GM21367 (cell line): ENCODE measurements around the gene RAPGEF2.
A peak's percentile ranks its signal among the peaks of the same experiment; 100 is the strongest.
"Not testable (repeated sequence)": the region's sequence is repeated elsewhere in the genome, so short reads cannot be mapped to it uniquely, and the experiment has no call there.

Source experiments
- ATAC-seq: cut with Tn5 transposase; IDR thresholded peaks from one replicate; pipeline ENCODE4 v1.9.1; 2021; ENCODE audit not compliant: unreplicated experiment

Gene RAPGEF2

GRCh38 chr4:159097144-159097543 lies 5.7 kb upstream of the RAPGEF2 start:
- no peak for ATAC-seq

- no peak for ATAC-seq
Observed at GRCh38 chr4:159097785-159098184, 5.1 kb upstream of the RAPGEF2 start.

- no peak for ATAC-seq
Observed at GRCh38 chr4:159098482-159099127, 4.3 kb upstream of the RAPGEF2 start.

GRCh38 chr4:159101988-159102621 lies 774 bp upstream of the RAPGEF2 start:
- no peak for ATAC-seq

GRCh38 chr4:159103384-159103990 lies 608 bp downstream of the RAPGEF2 start:
- ATAC-seq: peak; percentile 25

GRCh38 chr4:159104694-159105414 lies 2.0 kb downstream of the RAPGEF2 start:
- ATAC-seq: no peak

GRCh38 chr4:159105761-159106243 lies 2.9 kb downstream of the RAPGEF2 start:
- no peak for ATAC-seq

GRCh38 chr4:159106636-159107035 lies 3.8 kb downstream of the RAPGEF2 start:
- ATAC-seq: no peak

- ATAC-seq: no peak
Observed at GRCh38 chr4:159107203-159107925, 4.5 kb downstream of the RAPGEF2 start.

- no peak for ATAC-seq
Observed at GRCh38 chr4:159108124-159108523, 5.2 kb downstream of the RAPGEF2 start.

- ATAC-seq: no peak
Observed at GRCh38 chr4:159110961-159111360, 8.1 kb downstream of the RAPGEF2 start.

GRCh38 chr4:159111416-159111815 lies 8.5 kb downstream of the RAPGEF2 start:
- no peak for ATAC-seq

- ATAC-seq: not testable (repeated sequence)
Observed at GRCh38 chr4:159113366-159113765, 10.5 kb downstream of the RAPGEF2 start.

GRCh38 chr4:159116098-159116497 lies 13.2 kb downstream of the RAPGEF2 start:
- not testable (repeated sequence) for ATAC-seq

GRCh38 chr4:159116693-159117092 lies 13.8 kb downstream of the RAPGEF2 start:
- ATAC-seq: not testable (repeated sequence)

- ATAC-seq: no peak
Observed at GRCh38 chr4:159117564-159117963, 14.7 kb downstream of the RAPGEF2 start.

- ATAC-seq: no peak
Observed at GRCh38 chr4:159117968-159118367, 15.1 kb downstream of the RAPGEF2 start.

- no peak for ATAC-seq
Observed at GRCh38 chr4:159121371-159121770, 18.5 kb downstream of the RAPGEF2 start.

GRCh38 chr4:159126716-159127115 lies 23.8 kb downstream of the RAPGEF2 start:
- ATAC-seq: no peak

- no peak for ATAC-seq
Observed at GRCh38 chr4:159127745-159128518, 25.1 kb downstream of the RAPGEF2 start.
